Caki2 (cell line): ENCODE measurements around the gene SLC5A11. TPM values are rescaled to one million over a fixed set of nuclear protein-coding genes. Genes with fewer than 3 reads are reported as not detected.

Experiments
- DNase-seq: peaks from one replicate; pipeline ENCODE4 v3.0.0-alpha.2; 2015; ENCODE audit warnings: low read depth
- in situ Hi-C: cut with HindIII; loops from 2 replicates; pipeline ENCODE4 v1.10.0; 2016; ENCODE audit warnings: low sequenced_read_pairs, low pct_unique_long_range_greater_than_20kb, mixed read lengths
- total RNA-seq: library from RNA; depleted of rRNA; stranded (reverse); fragments of >200 nt; shearing (Covaris generic); gene quantifications from 2 replicates; pipeline ENCODE4 v1.2.3, GENCODE V29; 2014; ENCODE audit warnings: low replicate concordance

Gene SLC5A11
- total RNA-seq, 1 experiment from 2014 or later: not detected

DNA sequence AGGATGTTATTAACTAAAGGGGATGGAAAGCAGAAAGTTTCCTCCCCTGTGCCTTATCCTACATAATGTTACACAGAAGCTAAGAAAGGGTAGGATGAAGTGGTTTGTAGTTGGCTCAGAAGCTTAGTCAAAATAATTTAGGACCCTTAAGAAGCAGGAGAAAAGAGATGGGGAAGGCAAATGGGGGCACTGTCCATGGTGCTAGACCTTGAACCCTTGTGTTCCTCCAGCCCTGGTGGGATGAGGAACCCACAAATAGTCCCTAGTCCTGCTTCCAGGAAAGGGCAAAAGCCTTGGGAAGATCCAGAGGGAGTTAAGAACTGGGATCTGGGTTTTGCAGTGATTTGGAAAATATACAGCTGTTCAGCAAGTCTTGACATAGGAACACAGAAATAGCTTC is 54.5 kb downstream of the SLC5A11 start:
- in situ Hi-C loops: no loop called here

DNA sequence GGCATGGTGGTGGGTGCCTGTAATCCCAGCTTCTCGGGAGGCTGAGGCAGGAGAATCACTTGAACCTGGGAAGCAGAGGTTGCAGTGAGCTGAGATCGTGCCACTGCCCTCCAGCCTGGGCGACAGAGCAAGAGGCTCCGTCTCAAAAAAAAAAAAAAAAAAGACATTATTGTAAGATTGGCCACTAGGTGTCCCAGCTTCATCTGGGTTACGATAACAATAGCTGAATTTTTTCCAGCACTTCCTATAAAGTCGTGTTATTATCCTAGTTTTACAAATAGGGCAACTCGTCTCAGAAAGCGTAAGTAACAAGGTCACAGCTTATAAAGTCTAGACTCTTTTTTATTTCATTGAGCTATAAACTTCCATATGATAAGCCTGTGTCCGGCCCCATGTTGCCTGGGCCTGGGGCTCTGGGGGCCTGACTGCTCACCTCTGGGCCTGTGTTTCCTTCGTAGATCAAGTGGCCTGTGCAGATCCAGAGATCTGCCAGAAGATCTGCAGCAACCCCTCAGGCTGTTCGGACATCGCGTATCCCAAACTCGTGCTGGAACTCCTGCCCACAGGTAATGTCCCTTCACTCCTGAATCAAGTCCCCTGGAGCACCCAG is 60.5 kb downstream of the SLC5A11 start:
- peak; percentile 23 for DNase-seq
- in situ Hi-C loops: no loop called here

More for the DNA sequence above, 54.5 kb downstream of the SLC5A11 start:
- DNase-seq: peak; percentile 12

DNA sequence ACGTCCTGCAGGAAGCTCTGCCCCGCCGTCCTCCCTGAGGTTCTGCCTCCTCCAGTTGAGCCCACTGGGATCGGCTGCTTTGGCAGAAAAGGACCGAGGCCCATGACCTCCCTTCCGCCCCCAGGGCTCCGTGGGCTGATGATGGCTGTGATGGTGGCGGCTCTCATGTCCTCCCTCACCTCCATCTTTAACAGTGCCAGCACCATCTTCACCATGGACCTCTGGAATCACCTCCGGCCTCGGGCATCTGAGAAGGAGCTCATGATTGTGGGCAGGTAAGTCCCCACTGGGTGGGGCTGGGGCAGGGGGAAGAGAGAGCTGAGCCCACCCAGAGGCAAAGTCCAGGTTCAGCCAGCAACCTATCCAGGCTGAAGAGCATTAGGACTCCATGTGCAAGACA is 61.1 kb downstream of the SLC5A11 start:
- in situ Hi-C loops: no loop called here
- DNase-seq: no peak

DNA sequence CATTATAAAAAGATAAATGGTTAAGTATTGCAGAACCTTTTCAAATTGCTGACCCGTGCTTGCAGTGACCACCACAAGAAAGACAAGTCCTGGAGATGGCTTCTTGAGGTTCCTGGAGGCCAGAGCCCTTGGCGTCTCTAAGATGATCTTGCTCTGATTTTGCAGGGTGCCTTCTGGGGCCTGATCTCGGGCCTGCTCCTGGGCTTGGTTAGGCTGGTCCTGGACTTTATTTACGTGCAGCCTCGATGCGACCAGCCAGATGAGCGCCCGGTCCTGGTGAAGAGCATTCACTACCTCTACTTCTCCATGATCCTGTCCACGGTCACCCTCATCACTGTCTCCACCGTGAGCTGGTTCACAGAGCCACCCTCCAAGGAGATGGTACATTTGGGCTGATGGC is 63.0 kb downstream of the SLC5A11 start:
- in situ Hi-C loops: no loop called here
- DNase-seq: no peak

DNA sequence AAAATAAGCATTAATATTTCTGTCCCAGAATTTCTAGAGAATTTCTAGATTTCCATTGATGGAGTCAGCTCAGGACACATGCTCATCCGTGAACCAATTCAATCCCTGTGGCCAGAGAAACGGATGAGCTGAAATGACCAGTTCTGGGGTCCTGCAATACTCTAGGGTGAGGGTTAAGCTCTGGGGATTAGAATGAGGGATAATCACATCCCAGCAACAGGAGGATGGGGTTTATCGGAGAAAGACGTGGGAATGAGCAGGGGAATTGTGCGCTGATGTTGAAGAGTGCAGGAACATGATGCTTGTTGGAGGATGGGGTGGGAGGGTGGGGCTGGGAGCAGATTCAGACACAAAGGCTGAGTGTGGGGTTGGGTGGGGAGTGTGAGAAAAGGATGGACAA is 64.1 kb downstream of the SLC5A11 start:
- in situ Hi-C loops: no loop called here

DNA sequence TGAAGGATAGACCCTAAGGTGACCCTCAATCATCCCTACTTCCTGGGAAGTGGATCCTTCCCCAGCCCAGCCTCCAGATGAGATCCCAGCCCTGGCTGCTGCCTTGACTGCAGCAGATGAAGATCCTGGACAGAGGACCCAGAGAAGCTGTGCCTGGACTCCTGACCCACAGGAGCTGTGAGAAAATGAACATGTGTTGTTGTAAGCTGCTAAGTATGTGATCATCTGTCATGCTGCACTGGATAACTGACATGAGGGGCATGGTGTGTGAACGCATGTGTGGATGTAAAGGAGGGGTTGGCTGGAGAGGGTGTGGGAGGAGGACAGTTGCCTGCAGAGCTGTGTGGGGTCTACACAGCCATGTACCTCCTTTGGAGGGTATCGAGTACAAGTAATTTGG is 69.3 kb downstream of the SLC5A11 start:
- no peak for DNase-seq
- in situ Hi-C loops: no loop called here

More for the DNA sequence above, 64.1 kb downstream of the SLC5A11 start:
- DNase-seq: no peak

DNA sequence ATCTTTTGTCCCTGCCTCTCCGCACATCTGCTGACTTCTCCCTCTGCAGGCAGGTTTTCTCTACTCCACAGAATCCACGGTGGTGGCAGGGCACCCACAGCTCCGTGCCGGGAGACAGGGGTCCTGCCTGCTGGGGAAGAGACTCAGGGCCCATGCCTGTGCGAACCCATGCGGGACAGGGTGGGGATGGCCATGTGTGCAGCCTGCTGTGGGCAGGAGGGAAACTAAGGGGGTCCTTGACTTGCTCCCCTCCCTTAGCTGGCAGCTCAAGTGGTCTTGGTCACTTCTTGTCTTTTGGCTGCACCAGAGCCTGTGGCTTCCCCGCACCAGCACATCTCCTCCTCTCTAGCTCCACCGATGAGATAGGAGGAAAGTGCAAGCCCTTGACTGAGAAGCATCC is 69.8 kb downstream of the SLC5A11 start:
- no peak for DNase-seq
- in situ Hi-C loops: no loop called here

DNA sequence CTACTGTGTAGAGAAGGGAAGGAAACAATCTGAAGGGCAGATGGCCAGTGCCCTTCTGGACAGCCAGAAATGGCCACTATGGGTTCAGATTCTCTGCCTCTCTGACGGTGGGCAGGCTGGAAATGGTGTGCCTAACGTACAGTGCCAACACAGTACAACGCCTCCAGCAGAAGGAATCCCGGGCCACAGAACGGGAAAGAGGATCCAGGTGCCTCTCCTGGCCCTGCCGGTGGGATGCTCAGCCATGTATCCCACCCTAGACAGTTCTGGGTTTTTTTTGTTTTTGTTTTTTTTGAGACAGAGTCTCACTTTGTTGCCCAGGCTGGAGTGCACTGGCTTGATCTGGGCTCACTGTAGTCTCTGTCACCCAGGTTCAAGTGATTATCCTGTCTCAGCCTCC is 71.5 kb downstream of the SLC5A11 start:
- no peak for DNase-seq
- in situ Hi-C loops: no loop called here

DNA sequence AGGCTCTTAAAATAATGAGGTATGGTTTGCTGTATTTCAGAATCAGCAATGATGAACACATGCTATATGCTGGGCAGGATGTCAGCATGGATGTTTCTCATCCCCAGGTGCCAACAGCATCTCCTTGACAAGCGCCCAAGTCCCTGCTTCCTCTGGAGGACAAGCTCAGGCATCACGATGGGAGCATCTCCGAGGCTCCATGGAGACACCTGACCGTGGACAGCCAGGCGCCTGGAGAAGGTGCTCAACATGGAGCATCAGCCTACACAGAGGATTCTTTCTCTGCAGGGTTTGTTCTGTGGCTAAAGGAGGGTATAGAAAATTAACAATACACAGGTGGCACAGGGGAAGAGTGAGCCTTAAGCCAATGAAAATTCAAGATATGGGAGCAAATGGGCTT is 72.1 kb downstream of the SLC5A11 start:
- no peak for DNase-seq
- in situ Hi-C loops: no loop called here

DNA sequence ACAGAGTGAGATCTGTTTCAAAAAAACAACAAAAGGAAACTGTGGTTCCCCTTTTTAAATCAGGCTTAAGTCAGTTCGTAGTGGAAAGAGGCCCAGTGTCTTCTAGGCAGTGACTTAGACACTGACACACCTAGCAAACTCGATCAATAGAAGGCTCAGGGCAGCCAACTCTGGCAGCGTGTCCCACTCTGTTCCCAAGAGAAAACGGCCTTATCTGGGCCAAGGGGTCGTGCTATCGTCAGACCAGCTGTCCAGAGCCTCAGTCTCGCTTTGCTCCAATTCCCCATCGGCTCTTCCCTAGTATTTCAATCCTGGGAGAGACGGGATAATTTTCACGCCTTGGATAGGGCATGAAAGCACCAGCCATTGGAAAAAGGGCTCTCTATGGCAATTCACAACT is 72.9 kb downstream of the SLC5A11 start:
- DNase-seq: no peak
- in situ Hi-C loops: no loop called here

DNA sequence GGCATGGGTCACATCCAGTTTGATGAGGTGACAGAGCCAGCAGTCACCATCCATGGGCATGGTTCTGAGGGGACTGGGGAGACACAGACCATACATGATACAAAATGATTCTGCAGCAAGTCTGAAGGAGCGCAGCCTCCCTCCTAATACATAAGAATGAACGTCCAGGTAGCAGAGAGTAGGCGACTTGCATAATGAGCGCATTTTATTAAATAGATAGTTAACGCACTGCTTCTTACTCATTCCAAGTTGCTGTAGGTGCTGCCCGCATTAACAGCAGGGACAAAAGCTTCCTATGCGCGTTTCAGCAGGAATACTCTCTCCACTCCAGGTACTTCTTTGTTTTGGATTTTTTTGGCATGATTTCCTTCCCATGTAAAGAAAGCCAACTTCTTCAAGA is 73.8 kb downstream of the SLC5A11 start:
- in situ Hi-C loops: no loop called here
- DNase-seq: no peak

DNA sequence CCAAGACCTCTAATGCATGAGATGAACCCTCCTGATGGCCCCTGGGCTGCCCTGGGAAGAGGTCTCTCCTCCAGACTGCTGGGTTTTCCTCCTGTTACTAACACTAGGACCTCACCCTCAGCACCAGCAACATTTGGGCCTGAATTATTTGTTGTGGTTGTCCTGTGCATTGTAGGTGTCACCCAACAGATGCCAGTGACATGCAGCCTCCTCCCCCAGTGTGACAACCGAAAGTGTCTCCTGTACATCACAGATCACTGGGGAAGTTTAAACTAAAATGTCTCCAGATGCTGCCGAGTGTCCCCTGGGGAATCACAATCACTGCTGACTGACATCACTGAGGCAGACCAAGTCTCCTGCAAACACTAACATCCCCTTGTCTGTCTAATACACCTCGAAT is 74.8 kb downstream of the SLC5A11 start:
- DNase-seq: no peak
- in situ Hi-C loops: no loop called here

DNA sequence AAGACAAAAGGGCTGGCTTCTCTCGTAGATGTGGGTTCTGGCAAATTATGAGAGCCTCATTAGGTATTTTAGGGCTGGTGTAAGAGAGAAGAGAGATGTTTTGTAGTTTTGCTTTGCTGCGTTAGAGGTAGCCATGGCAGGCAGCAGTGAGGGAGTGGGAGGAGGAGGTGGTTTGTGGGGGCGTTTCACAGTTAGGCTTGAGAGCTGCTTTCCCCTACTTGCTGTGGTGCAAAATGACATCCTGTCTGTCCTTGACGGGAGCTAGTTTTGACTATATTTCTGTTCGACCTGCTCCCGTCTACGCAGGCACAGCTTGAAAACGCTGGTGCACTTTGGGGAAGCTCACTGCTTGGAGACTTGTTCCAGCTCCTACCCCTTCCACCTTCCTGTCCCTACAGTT is 75.5 kb downstream of the SLC5A11 start:
- in situ Hi-C loops: no loop called here
- DNase-seq: no peak

DNA sequence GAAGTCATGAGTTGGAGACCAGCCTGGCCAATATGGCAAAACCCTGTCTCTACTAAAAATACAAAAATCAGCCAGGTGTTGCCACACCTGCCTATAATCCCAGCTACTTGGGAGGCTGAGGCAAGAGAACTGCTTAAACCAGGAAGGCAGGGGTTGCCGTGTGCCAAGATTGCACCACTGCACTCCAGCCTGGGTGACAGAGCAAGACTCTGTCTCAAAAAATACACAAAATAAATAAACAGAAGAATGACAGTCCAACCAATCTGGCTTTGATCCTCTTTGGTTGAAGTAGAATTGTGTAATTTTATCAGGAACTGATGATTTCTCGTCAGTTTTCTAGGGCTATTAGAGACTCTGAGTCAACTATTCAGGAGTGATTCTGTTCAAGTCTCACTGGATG is 79.4 kb downstream of the SLC5A11 start:
- no peak for DNase-seq
- in situ Hi-C loops: no loop called here

DNA sequence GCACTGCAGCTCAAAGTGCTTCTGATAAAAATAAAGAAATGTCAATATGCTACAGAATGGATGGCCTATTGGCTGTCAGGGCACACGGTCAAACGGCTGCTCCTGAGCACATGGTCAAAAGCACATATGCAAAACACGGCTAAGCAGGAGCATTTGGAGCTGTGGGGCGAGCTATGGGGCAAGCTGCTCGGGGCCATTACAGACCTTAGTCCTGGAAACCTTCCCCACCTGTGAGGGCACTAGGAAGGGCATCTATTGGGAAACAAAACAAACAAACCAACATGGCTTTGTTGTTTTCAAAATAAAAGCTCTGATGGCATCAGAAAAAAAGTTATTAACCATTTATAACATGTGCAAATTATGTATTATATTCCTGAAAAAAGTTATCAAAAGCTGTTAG is 83.6 kb downstream of the SLC5A11 start:
- DNase-seq: no peak
- in situ Hi-C loops: no loop called here

DNA sequence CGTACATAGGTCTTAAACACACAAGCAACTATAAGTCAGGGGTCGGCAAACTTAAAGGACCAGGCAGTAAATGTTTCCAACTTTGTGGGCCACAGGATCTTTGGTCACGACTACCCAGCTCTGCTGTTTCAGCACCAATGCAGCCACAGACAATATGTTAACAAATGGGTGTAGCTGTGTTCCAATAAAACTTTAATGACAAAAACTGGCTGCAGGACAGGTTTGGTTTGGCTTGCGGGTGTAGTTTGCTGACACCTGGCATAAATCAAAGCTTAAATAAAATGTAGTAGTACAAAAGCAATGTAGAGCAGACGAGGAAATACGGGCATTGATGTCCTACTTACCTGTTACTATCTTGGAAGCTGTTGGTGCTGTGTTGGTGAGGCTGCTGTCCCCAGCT is 84.7 kb downstream of the SLC5A11 start:
- in situ Hi-C loops: no loop called here
- DNase-seq: no peak

DNA sequence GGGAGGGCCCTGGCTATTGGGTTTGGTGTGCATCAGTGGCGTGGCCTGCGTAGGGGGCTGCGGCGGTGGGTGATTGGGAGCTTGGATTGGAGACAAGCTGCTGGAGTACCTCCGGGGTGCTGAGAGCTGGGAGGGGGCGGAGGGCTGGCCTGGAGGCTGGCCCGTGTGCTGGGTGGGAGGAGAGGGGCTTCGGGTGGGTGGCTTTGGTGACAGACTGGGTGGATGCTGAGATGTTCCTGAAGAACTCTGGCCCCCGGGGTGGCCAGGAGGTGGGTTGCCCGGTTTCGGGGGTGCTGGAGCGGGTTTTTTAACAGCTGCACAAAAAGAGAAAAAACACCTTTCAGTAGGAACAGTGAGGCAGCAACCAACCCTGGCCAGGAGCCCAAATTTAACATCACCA is 85.3 kb downstream of the SLC5A11 start:
- in situ Hi-C loops: no loop called here

DNA sequence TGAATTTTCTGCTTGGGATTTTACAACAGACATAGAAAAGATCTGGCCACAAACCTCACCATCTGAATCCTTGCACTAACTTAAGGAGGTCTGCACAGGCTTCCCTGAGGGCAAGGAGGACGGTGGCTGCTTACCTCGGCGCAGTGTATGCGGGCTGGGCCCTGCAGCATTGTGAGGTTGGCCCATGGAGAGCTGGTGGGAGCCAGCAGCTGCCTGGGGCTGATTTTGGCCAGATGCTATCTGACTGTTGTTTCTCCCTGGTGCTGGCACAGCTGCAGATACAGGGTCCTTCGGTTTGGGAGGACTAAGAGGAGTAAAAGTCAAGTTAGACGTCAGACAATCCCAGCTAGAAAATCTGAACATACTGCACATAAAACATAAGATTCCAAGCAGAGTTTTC is 89.6 kb downstream of the SLC5A11 start:
- no peak for DNase-seq
- in situ Hi-C loops: no loop called here

More for the DNA sequence above, 85.3 kb downstream of the SLC5A11 start:
- DNase-seq: no peak

DNA sequence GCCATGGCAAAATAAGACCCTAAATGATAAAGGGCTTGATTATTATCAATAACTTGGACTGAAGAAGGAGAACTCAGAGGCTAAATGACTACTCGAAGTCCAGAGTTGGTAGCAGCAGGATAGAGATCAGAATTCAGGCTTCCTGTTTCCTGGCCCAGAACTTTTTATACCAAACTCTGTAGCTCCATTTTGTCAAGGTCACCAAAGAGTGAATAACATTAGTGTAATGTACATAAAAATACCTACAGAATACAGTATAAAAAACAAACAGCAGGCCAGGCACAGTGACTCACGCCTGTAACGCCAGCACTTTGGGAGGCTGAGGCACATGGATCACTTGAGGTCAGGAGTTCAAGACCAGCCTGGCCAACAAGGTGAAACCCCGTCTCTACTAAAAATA is 90.4 kb downstream of the SLC5A11 start:
- in situ Hi-C loops: no loop called here
- DNase-seq: no peak

DNA sequence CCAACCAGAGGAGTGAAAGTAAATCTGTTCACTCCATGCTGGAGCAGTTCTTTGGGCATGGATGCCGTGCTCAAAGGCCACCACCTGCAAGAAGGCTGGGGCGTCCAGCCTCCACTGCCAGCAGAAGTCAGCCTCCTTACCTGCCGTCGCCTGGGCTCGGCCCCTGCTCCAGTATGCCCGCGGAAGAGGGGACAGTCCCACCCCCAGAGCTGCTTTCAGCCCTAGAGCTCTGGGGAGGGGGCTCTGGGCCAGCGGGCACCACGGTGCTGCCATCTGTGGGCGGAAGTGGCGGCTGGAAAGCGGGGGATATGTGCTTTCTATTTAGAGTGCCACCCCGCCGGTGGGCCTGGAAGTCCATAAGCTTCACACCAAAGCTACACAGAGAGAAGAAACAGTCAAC is 93.5 kb downstream of the SLC5A11 start:
- in situ Hi-C loops: no loop called here
- DNase-seq: no peak

DNA sequence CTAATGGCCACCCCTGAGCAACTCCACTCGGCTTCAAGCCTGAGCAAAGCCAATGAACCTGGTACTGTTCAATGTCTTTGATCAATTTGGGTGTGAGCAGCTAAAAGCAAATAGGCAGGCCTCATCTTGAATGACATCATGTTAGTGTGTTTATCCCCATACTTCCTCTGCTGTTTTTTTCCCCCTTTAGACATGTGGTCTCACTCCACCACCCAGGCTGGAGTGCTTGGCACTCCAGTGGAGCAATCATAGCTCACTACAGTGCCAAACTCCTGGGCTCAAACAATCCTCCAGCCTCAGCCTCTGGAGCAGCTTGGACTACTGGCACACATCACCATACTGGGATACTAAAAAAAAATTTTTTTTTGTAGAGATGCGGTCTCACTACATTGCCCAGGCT is 94.0 kb downstream of the SLC5A11 start:
- DNase-seq: no peak
- in situ Hi-C loops: no loop called here
